Stomach (tissue), 9 donors: ENCODE results near the gene WDR86. TPM values are rescaled to one million over a fixed set of nuclear protein-coding genes. Genes with fewer than 3 reads are reported as not detected.

Source experiments
- DNase-seq, 2 donors: peaks; one replicate each; pipeline versions ENCODE4 v3.0.0 to v3.0.0-alpha.2; 2013 to 2019
- H3K27ac ChIP-seq, 5 donors: fragments of 200-600 bp in 4 of 5; sonication (generic) in 4 of 5; one replicate each; pipeline ENCODE4 v1.5.1; 2013 to 2019; ENCODE audit warnings: mild to moderate bottlenecking in 1 of 5, moderate library complexity in 1 of 5
- H3K27me3 ChIP-seq, 3 donors: fragments of 200-600 bp; sonication (generic); one replicate each; pipeline ENCODE4 v1.5.1; 2017 to 2019; ENCODE audit warnings: mixed run types in 1 of 3
- H3K36me3 ChIP-seq, 4 donors: fragments of 200-600 bp; sonication (generic); 1 replicate in 3 of 4; 2 replicates in 1 of 4; pipeline ENCODE4 v1.5.1; 2016 to 2019
- H3K4me1 ChIP-seq, 4 donors: fragments of 200-600 bp; sonication (generic); one replicate each; pipeline ENCODE4 v1.5.1; 2016 to 2019
- H3K4me3 ChIP-seq, 4 donors: fragments of 200-600 bp; sonication (generic) in 3 of 4; one replicate each; pipeline ENCODE4 v1.5.1; 2016 to 2019; ENCODE audit warnings: mild to moderate bottlenecking in 1 of 4
- H3K9me3 ChIP-seq, 4 donors: fragments of 200-600 bp; sonication (generic); one replicate each; pipeline ENCODE4 v1.5.1; 2016 to 2019
- CTCF ChIP-seq, 7 experiments: fragments of 450-650 bp in 4 of 7; fragments of 200-600 bp in 3 of 7; sonication (generic) in 3 of 7; IDR thresholded peaks; one replicate each; pipeline ENCODE4 v1.5.1; 2016 to 2019; ENCODE audit warnings: antibody characterized with exemption in 7 of 7, control low read depth in 2 of 7, mild to moderate bottlenecking in 1 of 7
- EP300 ChIP-seq: sonication (generic); formaldehyde crosslinking; IDR thresholded peaks from one replicate; pipeline ENCODE4 v1.6.1; 2017; ENCODE audit warnings: antibody characterized with exemption
- POLR2A ChIP-seq, 4 donors: fragments of 450-650 bp; IDR thresholded peaks; one replicate each; pipeline ENCODE4 v1.6.1; 2016; ENCODE audit warnings: antibody characterized with exemption in 4 of 4, control low read depth in 2 of 4, mild to moderate bottlenecking in 1 of 4, moderate library complexity in 1 of 4
- POLR2AphosphoS5 ChIP-seq, 3 donors: sonication (generic); formaldehyde crosslinking; IDR thresholded peaks; one replicate each; pipeline ENCODE4 v1.6.1; 2016; ENCODE audit warnings: antibody characterized with exemption in 3 of 3
- WGBS, 5 donors: extraction: QIAGEN DNeasy Blood & Tissue Kit in 3 of 5; methylation state at CpG; one replicate each; pipeline versions ENCODE4 v1.1.5 to v1.1.7; 2013 to 2018; 5-methylcytosine and 5-hydroxymethylcytosine counted together
- intact Hi-C: fragments of 100-400 bp; cut with DNase I; formaldehyde crosslinking; loops from one replicate; pipeline ENCODE4 v1.15.1; 2023; ENCODE audit warnings: low total_unique reads
- polyA plus RNA-seq, 3 donors: library from polyadenylated mRNA; stranded (reverse); fragments of 200-250 nt; gene quantifications; one replicate each; pipeline ENCODE4 v1.2.3, GENCODE V29; 2013
- small RNA-seq, 4 donors: library from RNA; depleted of rRNA; stranded (forward); fragments of <200 nt; gene quantifications; one replicate each; pipeline ENCODE3, GENCODE V24; 2016
- total RNA-seq, 5 donors: library from RNA; depleted of rRNA; stranded (reverse); fragments of >200 nt; gene quantifications; one replicate each; pipeline versions ENCODE4 v1.1.0 to v1.2.3, GENCODE V29; 2014 to 2016
- donor health status: healthy with polysubstance abuse.
- donor health status: Bipolar disorder and iron deficiency.
- donor health status: healthy.

WDR86 gene
- total and polyA plus RNA-seq, 8 donors, result 1.2 to 15.8 (median 5.2) TPM

- TF ChIP-seq POLR2A (IDR thresholded peaks at IDR 0.05) (no peak), POLR2AphosphoS5 (IDR thresholded peaks at IDR 0.05) (no peak), EP300 (no peak), CTCF (IDR thresholded peaks at IDR 0.05) (no peak)
- Histone ChIP-seq H3K4me3 (no peak overlapping the region), H3K9me3 (no peaks in the 10 kb centered on the region), H3K4me1 (peaks cover 4 to 18% (median 12%) of the 10 kb centered on the region in 4 donors), H3K36me3 (no peaks in the 10 kb centered on the region), H3K27ac (no peak overlapping the region), H3K27me3 (no peaks in the 10 kb centered on the region)
- no peak for DNase-seq
- WGBS, 5 donors, result 82 to 100% (median 97%) methylated on average over 2 of the region's 2 CpGs
- intact Hi-C loops, result no loop called here
These were observed 72.5 kb downstream of the WDR86 start for GRCh38 chr7:151337346-151337745.

- no peak overlapping the region for H3K4me3 ChIP-seq
- H3K4me1 ChIP-seq, result peaks cover 2 to 15% (median 9%) of the 10 kb centered on the region in 4 donors
- H3K9me3 ChIP-seq, result no peaks in the 10 kb centered on the region
- H3K36me3 ChIP-seq, result no peaks in the 10 kb centered on the region
- 78 to 83% (median 79%) methylated on average over 12 of the region's 12 CpGs for WGBS, 5 donors
- TF ChIP-seq POLR2AphosphoS5 (IDR thresholded peaks at IDR 0.05), result no peak
- no peak for TF ChIP-seq POLR2A (IDR thresholded peaks at IDR 0.05)
- TF ChIP-seq EP300, result no peak
- no peak for TF ChIP-seq CTCF (IDR thresholded peaks at IDR 0.05)
- intact Hi-C loops, result no loop called here
- H3K27me3 ChIP-seq, result no peaks in the 10 kb centered on the region
- DNase-seq, result no peak
- H3K27ac ChIP-seq, result no peak overlapping the region
These were observed 73.7 kb downstream of the WDR86 start for GRCh38 chr7:151336027-151336708.

- no peak for DNase-seq
- 47 to 65% (median 50%) methylated on average over 1 of the region's 1 CpG for WGBS, 5 donors
- Histone ChIP-seq H3K27me3 (no peaks in the 10 kb centered on the region), H3K36me3 (no peaks in the 10 kb centered on the region), H3K4me1 (peaks cover 0 to under 1% (median 0%) of the 10 kb centered on the region in 4 donors), H3K27ac (no peak overlapping the region), H3K9me3 (no peaks in the 10 kb centered on the region), H3K4me3 (no peak overlapping the region)
- intact Hi-C loops, result no loop called here
- TF ChIP-seq CTCF (IDR thresholded peaks at IDR 0.05) (no peak), POLR2A (IDR thresholded peaks at IDR 0.05) (no peak), EP300 (no peak)
These were observed 75.2 kb downstream of the WDR86 start for GRCh38 chr7:151334628-151335027.

Small RNAs within 50 kb of the gene (small RNA-seq; reads per million reads assigned to genes)
- gene MIR3907, result 0 reads per million in 4 donors

Other genes with a start within 250 kb of the WDR86 start
- gene GBX1, start 242.3 kb downstream of the WDR86 start, total RNA-seq, result not detected
- not detected for gene GBX1, start 242.3 kb downstream of the WDR86 start, polyA plus RNA-seq
- not detected for gene ASB10, start 222.8 kb downstream of the WDR86 start, total RNA-seq
- gene ASB10, start 222.8 kb downstream of the WDR86 start, polyA plus RNA-seq, result under 1 TPM in 1 of 3 donors, not detected in 2; 0.05 TPM
- not detected for gene H2BK1, start 199.6 kb downstream of the WDR86 start, total RNA-seq
- not detected for gene H2BK1, start 199.6 kb downstream of the WDR86 start, polyA plus RNA-seq
- gene ABCF2, start 182.8 kb downstream of the WDR86 start, total RNA-seq, result 10 to 100 TPM in 3 of 5 donors, 1 to 10 TPM in 2; 5.2 to 28.0 (median 13.4) TPM
- 10 to 100 TPM; 14.3 to 16.3 (median 16.1) TPM for gene ABCF2, start 182.8 kb downstream of the WDR86 start, polyA plus RNA-seq
- gene CHPF2, start 177.6 kb downstream of the WDR86 start, total RNA-seq, result 100 to 1,000 TPM in 1 of 5 donors, 10 to 100 TPM in 4; 12.8 to 100 (median 66.9) TPM
- 10 to 100 TPM in 2 of 3 donors, 1 to 10 TPM in 1; 5.8 to 15.5 (median 13.8) TPM for gene CHPF2, start 177.6 kb downstream of the WDR86 start, polyA plus RNA-seq
- gene SMARCD3, start 161.3 kb downstream of the WDR86 start, total RNA-seq, result 100 to 1,000 TPM in 1 of 5 donors, 10 to 100 TPM in 4; 11.6 to 105 (median 22.5) TPM
- gene SMARCD3, start 161.3 kb downstream of the WDR86 start, polyA plus RNA-seq, result 10 to 100 TPM; 27.4 to 43.5 (median 38.6) TPM
- gene NUB1, start 68.2 kb downstream of the WDR86 start, total RNA-seq, result 100 to 1,000 TPM in 1 of 5 donors, 10 to 100 TPM in 4; 16.3 to 121 (median 40.0) TPM
- gene NUB1, start 68.2 kb downstream of the WDR86 start, polyA plus RNA-seq, result 10 to 100 TPM; 22.2 to 31.6 (median 26.5) TPM
- not detected for gene CRYGN, start 30.1 kb upstream of the WDR86 start, total RNA-seq
- gene CRYGN, start 30.1 kb upstream of the WDR86 start, polyA plus RNA-seq, result not detected
- gene RHEB, start 109.9 kb upstream of the WDR86 start, total RNA-seq, result 100 to 1,000 TPM in 1 of 5 donors, 10 to 100 TPM in 4; 18.5 to 141 (median 66.5) TPM
- gene RHEB, start 109.9 kb upstream of the WDR86 start, polyA plus RNA-seq, result 100 to 1,000 TPM in 1 of 3 donors, 10 to 100 TPM in 2; 73.2 to 103 (median 95.1) TPM